ENCODE results near the gene EFCAB6. TPM values are rescaled to one million over a fixed set of nuclear protein-coding genes. Genes with fewer than 3 reads are reported as not detected.

EFCAB6 gene
- total RNA-seq, 1 experiment from 2014 or later = 2.5 TPM

- Histone ChIP-seq H3K4me3 (no peak overlapping the region), H4K20me1 (ENCODE audit: insufficient read depth) (no peaks in the 10 kb centered on the region), H3K27me3 (ENCODE audit: insufficient read depth, low read depth) (peaks cover 100% of the 10 kb centered on the region), H3F3A (ENCODE audit: insufficient read depth, low read depth) (no peaks in the 10 kb centered on the region), H3K9me3 (ENCODE audit: insufficient read depth, low read depth) (no peaks in the 10 kb centered on the region), H2AFZ (no peak overlapping the region), H3K27ac (no peak overlapping the region), H3K4me1 (replicated peaks; ENCODE audit: insufficient read depth) (no peaks in the 10 kb centered on the region), H3K79me2 (ENCODE audit: low read depth) (no peaks in the 10 kb centered on the region), H3K4me2 (no peak overlapping the region), H3K36me3 (ENCODE audit: low read depth) (no peaks in the 10 kb centered on the region), H3K9me2 (ENCODE audit: insufficient read depth) (no peaks in the 10 kb centered on the region)
- TF ChIP-seq EZH2 (IDR thresholded peaks at IDR 0.05; ENCODE audit: low read depth) (no peak), CTCF (conservative IDR thresholded peaks at IDR 0.05) (no peak)
- ChIA-PET POLR2A (ENCODE audit: unreplicated experiment) (no interaction called here), CTCF (no interaction called here)
- intact Hi-C loops (cut with micrococcal nuclease; ENCODE audit: unreplicated experiment) = no loop called here
- BruUV-seq (replicated peaks) = no TSS peak
- DNase-seq = no peak
Measured at GRCh38 chr22:43570531-43571165, 241.5 kb downstream of the EFCAB6 start.

GRCh38 chr22:43569111-43569510, 243.0 kb downstream of the EFCAB6 start:
- Histone ChIP-seq H3K4me2 (no peak overlapping the region), H3K79me2 (ENCODE audit: low read depth) (no peaks in the 10 kb centered on the region), H3F3A (ENCODE audit: insufficient read depth, low read depth) (no peaks in the 10 kb centered on the region), H4K20me1 (ENCODE audit: insufficient read depth) (no peaks in the 10 kb centered on the region), H2AFZ (no peak overlapping the region), H3K27ac (no peak overlapping the region), H3K36me3 (ENCODE audit: low read depth) (no peaks in the 10 kb centered on the region), H3K4me3 (no peak overlapping the region), H3K27me3 (ENCODE audit: insufficient read depth, low read depth) (peaks cover 95% of the 10 kb centered on the region), H3K9me2 (ENCODE audit: insufficient read depth) (no peaks in the 10 kb centered on the region), H3K9me3 (ENCODE audit: insufficient read depth, low read depth) (no peaks in the 10 kb centered on the region), H3K4me1 (replicated peaks; ENCODE audit: insufficient read depth) (no peaks in the 10 kb centered on the region)
- POLR2A ChIA-PET (ENCODE audit: unreplicated experiment) = no interaction called here
- CTCF ChIA-PET = no interaction called here
- DNase-seq = no peak
- BruUV-seq (replicated peaks) = no TSS peak
- intact Hi-C loops (cut with micrococcal nuclease; ENCODE audit: unreplicated experiment) = no loop called here
- TF ChIP-seq EZH2 (IDR thresholded peaks at IDR 0.05; ENCODE audit: low read depth) (no peak), CTCF (conservative IDR thresholded peaks at IDR 0.05) (no peak)

- DNase-seq = no peak
- Histone ChIP-seq H3K4me2 (no peak overlapping the region), H4K20me1 (ENCODE audit: insufficient read depth) (no peaks in the 10 kb centered on the region), H3K79me2 (ENCODE audit: low read depth) (no peaks in the 10 kb centered on the region), H3K9me3 (ENCODE audit: insufficient read depth, low read depth) (no peaks in the 10 kb centered on the region), H3K36me3 (ENCODE audit: low read depth) (no peaks in the 10 kb centered on the region), H3K27ac (no peak overlapping the region), H2AFZ (no peak overlapping the region), H3F3A (ENCODE audit: insufficient read depth, low read depth) (no peaks in the 10 kb centered on the region), H3K27me3 (ENCODE audit: insufficient read depth, low read depth) (peaks cover 82% of the 10 kb centered on the region), H3K4me3 (no peak overlapping the region), H3K9me2 (ENCODE audit: insufficient read depth) (no peaks in the 10 kb centered on the region), H3K4me1 (replicated peaks; ENCODE audit: insufficient read depth) (no peaks in the 10 kb centered on the region)
- POLR2A ChIA-PET (ENCODE audit: unreplicated experiment) = interaction anchor here (0.7 kb wide), 1 partner anchor 389 kb away, joined by 6 read pairs; no protein-coding TSS in a partner anchor
- intact Hi-C loops (cut with micrococcal nuclease; ENCODE audit: unreplicated experiment) = no loop called here
- no peak for TF ChIP-seq CTCF (conservative IDR thresholded peaks at IDR 0.05)
- no peak for TF ChIP-seq EZH2 (IDR thresholded peaks at IDR 0.05; ENCODE audit: low read depth)
- CTCF ChIA-PET = no interaction called here
- no TSS peak for BruUV-seq (replicated peaks)
Measured at GRCh38 chr22:43567691-43568324, 244.3 kb downstream of the EFCAB6 start.

All from PC-9 (cell line).